IPS-NIHi11 (cell line): ENCODE data around the gene CBY3.
"Not testable (repeated sequence)": the region's sequence is repeated elsewhere in the genome, so short reads cannot be mapped to it uniquely, and the experiment has no call there.

Experiments
- DNase-seq: peaks from one replicate; pipeline ENCODE4 v3.0.0; 2012; ENCODE audit warnings: mixed read lengths, low spot score

Gene CBY3

GRCh38 chr5:179680780-179681401 lies at the start of gene CBY3:
Gene CBY3, minus strand, starts transcription at chr5:179681034. Its CDS starts 116 bp downstream, at chr5:179680918.
- no peak for DNase-seq

GRCh38 chr5:179730356-179730755 lies 49.5 kb upstream of the CBY3 start:
- no peak for DNase-seq

GRCh38 chr5:179729727-179730126 lies 48.9 kb upstream of the CBY3 start:
- DNase-seq, result no peak

GRCh38 chr5:179729303-179729702 lies 48.5 kb upstream of the CBY3 start:
- DNase-seq, result no peak

- no peak for DNase-seq
These were observed 46.3 kb upstream of the CBY3 start for GRCh38 chr5:179727106-179727505.

GRCh38 chr5:179724163-179724562 lies 43.3 kb upstream of the CBY3 start:
- DNase-seq, result no peak

GRCh38 chr5:179720222-179720621 lies 39.4 kb upstream of the CBY3 start:
- no peak for DNase-seq

GRCh38 chr5:179716286-179716685 lies 35.5 kb upstream of the CBY3 start:
- no peak for DNase-seq

GRCh38 chr5:179700401-179700918 lies 19.6 kb upstream of the CBY3 start:
- no peak for DNase-seq

- DNase-seq, result no peak
These were observed 18.9 kb upstream of the CBY3 start for GRCh38 chr5:179699616-179700237.

- no peak for DNase-seq
These were observed 18.2 kb upstream of the CBY3 start, which contains the start of gene CANX for GRCh38 chr5:179698935-179699615. Gene CANX, plus strand, starts transcription at chr5:179698967. Its CDS starts 6,715 bp downstream, at chr5:179705682.

GRCh38 chr5:179697993-179698934 lies 17.4 kb upstream of the CBY3 start:
- DNase-seq, result peak; percentile 100

GRCh38 chr5:179697543-179697942 lies 16.7 kb upstream of the CBY3 start:
- not testable (repeated sequence) for DNase-seq

- DNase-seq, result no peak
These were observed 16.3 kb upstream of the CBY3 start for GRCh38 chr5:179697108-179697507.

GRCh38 chr5:179696603-179697002 lies 15.8 kb upstream of the CBY3 start:
- no peak for DNase-seq

- DNase-seq, result no peak
These were observed 13.7 kb upstream of the CBY3 start for GRCh38 chr5:179694561-179694960.

- not testable (repeated sequence) for DNase-seq
These were observed 8.4 kb upstream of the CBY3 start for GRCh38 chr5:179689212-179689611.

- DNase-seq, result no peak
These were observed 637 bp downstream of the CBY3 start for GRCh38 chr5:179680014-179680779.

GRCh38 chr5:179679014-179679674 lies 1.7 kb downstream of the CBY3 start:
- peak; percentile 71 for DNase-seq

GRCh38 chr5:179678223-179679013 lies 2.4 kb downstream of the CBY3 start:
- DNase-seq, result peak; percentile 96
